ENCODE data around the gene IL16.

Gene IL16

DNA sequence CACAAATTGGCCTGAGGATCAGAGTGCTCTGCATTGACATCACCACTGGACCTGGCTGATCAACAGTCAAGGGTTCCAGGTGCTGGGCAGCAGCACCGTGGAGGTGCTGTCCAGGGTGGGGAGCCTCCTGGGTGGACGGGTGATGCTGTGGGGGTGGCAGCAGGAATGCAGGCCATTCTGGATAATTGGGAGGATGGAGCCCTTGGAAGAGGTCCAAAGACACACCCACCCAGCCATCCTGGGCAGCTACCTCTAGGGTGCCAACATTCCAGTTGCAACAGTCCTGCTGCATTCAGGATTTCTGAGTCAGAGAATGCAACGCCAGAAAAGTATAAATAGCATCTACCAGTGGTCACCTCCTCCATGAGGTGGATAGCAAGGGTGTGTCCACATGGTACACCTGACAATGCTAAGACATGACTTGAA is 100.5 kb downstream of the IL16 start:
- DNase-seq, result peak; percentile 99

DNA sequence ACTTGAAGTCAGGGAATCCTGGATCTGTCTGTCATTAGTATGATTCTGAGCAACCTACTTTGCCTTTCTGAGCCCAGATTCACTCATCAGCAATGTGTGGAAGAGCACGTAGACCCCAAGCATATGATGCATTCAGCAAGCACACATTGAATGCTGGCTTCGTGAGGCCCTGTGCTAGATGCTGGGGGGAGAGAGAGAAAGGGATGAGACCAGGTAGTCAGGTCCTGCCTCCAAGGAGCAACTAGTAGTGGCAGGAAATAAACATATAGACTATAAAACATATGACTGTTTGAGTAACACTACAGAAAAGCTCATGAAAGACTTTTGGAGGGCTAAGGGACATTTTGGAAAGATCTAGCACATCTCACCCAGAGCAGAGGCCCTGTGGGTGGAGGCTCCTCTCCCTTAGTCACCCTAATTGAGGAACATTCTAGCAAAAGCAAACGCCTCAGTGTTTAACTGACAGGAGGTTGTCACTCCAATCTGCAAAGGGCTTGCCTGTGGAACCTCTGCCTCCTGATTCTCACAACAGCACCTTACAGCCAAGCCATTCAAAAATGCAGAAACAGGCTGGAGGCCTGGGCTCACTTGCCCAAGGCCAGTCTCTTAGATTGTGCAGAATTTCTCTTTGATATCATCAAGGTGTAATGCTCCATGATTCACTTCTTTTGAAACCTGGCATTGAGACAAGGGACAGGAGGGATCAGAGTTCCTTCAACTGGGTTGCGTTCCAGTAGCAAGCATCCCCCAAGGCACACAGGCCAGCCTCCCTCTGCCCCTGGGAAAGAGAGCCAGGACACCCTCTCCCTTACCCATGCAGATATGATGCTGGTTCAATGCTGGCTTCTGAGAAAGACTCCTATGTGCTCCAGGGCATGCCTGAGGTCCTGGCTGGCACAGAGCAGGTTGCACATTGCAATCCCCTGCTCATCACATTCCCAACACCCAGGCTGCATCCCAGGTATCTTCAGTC is 101.2 kb downstream of the IL16 start:
- DNase-seq, result no peak

- no peak for DNase-seq
These were observed 101.9 kb downstream of the IL16 start for GRCh38 chr15:81298611-81299010.

GRCh38 chr15:81299156-81299555 is 102.5 kb downstream of the IL16 start:
- no peak for DNase-seq

DNA sequence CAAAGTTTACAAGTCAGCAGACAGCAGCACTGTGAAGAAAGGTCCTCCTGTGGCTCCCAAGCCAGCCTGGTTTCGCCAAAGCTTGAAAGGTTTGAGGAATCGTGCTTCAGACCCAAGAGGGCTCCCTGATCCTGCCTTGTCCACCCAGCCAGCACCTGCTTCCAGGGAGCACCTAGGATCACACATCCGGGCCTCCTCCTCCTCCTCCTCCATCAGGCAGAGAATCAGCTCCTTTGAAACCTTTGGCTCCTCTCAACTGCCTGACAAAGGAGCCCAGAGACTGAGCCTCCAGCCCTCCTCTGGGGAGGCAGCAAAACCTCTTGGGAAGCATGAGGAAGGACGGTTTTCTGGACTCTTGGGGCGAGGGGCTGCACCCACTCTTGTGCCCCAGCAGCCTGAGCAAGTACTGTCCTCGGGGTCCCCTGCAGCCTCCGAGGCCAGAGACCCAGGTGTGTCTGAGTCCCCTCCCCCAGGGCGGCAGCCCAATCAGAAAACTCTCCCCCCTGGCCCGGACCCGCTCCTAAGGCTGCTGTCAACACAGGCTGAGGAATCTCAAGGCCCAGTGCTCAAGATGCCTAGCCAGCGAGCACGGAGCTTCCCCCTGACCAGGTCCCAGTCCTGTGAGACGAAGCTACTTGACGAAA is 103.1 kb downstream of the IL16 start:
- DNase-seq, result no peak

DNA sequence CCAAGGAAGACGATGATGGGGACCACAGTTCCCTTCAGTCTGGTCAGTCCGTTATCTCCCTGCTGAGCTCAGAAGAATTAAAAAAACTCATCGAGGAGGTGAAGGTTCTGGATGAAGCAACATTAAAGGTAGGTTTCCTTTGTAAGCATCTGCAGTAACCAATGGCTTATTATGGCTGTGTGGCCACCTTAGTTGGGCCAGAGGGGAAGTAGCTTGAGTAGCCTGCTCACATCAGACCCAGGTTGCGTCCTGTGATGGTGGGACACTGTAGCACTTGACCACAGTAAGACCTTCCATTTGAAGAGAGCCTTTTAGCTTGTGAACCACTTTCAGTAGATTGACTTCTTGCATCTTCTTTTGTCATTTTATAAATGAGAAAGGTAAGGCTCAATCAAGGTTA is 104.7 kb downstream of the IL16 start:
- DNase-seq, result no peak

GRCh38 chr15:81301815-81302399 is 105.2 kb downstream of the IL16 start:
- DNase-seq, result no peak

GRCh38 chr15:81302701-81303109 is 106.0 kb downstream of the IL16 start:
- no peak for DNase-seq

DNA sequence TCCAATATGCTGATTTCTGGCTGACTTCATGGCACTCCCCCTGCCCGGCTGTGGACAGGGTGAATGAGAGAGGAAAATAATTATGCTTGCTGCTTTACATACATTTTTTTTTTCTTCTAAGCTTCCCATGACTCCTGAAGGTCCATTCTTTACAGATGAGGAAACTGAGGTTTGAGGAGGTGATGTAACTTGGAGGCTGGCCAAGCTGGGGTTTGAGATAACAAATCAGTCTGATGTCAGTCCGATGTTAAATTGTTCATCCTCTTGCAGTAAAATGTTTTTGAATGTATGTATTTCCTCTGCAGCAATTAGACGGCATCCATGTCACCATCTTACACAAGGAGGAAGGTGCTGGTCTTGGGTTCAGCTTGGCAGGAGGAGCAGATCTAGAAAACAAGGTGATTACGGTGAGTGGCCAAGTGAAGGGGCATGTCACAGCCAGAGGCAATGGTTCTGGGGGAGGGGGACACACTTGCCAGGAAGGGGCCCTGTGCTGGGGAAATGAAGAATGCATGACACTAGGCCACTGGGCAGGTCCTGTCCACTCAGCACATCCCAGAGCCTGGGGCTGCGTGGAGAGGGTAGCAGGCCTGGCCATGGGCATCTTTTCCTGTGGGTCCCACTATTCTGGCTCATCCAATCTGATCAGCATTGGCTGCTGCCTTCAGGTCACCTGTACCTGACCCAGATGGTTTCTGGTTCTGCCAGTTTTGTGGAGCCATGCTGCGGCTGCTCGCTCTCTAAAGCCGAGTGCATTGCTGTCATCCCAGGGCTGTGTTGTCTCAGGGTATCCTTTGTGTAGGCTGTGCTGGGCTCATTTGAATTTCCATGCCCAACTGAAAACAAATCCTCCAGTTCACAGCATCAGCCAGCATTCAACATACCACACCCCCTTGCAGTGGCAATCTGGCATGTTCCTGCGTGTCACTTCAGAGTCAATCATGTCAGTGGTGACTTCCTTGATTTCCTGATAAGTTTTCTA is 106.9 kb downstream of the IL16 start:
- no peak for DNase-seq

DNA sequence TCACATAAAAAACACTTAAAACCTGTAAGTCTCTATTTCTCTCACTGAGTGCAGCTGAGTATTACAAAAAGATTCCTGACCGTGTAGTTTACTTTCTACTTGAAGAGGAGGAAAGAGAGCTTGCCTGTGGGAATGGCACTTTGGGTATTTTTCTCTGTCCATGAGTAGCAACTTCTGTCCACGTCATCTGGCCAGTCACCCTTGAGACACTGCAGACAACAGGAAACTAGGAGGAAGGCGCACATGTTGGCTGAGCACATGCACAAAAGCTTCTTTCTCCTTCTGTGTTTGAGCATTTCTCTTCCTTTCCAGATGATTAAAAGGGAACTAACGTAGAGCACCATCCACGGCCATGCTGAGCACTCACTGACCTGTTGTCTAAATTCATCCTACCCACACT is 107.5 kb downstream of the IL16 start:
- no peak for DNase-seq

DNA sequence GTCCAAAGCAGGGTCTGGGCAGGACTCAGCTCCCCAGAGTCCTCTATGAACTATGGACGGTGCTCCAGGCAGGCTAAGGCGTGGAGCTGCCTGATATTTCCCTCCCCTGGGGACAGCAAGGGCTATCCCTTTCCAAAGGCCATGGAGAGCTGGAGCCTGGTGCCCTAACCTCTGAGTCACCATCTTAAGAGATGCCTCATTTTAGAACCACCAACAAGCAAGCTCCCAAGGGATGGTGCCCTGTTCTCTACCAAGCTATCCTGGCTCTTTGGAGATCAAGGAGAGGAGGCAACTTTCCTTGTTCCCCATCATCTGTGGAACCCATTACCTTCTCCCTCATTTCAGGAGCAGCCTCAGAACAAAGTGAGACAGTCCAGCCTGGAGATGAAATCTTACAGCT is 111.6 kb downstream of the IL16 start:
- DNase-seq, result no peak

DNA sequence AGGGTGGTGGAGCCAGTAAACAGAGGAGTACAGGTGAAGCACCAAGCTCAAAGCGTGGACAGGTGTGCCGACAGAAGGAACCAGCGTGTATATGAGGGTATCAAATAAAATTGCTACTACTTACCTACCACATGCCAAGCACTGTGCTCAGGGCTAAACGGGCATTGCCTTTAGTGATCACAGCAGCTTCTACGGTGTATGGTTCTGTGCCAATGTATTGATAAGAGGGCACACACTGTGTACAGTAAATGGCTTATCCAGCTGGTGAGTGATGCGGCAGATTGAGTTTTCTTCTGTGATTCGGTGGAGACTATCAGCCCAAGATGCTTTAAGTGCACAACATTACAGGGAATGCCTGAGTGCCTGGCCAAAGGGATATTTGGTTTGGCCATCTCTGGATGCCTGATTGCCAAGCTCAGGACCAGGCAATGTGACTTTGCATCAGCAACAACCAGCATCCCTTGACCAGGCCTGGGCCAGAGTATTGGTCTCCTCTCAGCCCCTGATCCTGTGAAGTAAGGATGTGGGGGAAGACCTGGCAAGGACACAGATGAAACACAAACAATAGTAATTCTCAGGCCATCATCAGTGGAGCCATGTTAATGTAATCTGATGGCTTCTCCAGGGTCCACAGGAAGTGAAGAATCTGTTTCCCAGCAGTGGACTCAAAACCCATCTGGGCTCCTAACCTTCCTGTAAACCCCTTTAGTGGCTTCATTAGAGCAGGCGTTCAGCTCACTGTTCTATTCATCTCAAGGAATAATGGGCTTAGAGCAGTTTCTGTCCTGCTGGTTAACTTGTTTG is 113.2 kb downstream of the IL16 start:
- DNase-seq, result no peak

DNA sequence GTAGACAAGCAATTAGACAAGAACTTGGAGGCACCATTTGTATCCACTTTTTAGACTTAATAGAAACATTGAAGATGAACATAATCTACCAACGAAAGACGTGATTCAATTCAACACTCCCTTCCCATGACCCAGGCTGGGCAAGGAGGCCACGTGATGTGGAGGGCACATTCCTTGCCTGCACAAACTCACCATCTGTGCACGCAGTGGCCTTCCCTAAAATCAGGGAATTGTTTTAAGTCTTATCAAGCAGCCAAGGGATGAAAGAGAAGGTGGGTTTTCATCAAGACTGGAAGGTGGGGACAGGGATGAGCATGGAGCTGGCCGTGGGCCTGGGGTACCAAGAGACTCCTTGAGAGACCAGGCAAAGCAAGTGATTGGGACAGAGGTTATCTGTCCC is 113.8 kb downstream of the IL16 start:
- DNase-seq, result no peak

DNA sequence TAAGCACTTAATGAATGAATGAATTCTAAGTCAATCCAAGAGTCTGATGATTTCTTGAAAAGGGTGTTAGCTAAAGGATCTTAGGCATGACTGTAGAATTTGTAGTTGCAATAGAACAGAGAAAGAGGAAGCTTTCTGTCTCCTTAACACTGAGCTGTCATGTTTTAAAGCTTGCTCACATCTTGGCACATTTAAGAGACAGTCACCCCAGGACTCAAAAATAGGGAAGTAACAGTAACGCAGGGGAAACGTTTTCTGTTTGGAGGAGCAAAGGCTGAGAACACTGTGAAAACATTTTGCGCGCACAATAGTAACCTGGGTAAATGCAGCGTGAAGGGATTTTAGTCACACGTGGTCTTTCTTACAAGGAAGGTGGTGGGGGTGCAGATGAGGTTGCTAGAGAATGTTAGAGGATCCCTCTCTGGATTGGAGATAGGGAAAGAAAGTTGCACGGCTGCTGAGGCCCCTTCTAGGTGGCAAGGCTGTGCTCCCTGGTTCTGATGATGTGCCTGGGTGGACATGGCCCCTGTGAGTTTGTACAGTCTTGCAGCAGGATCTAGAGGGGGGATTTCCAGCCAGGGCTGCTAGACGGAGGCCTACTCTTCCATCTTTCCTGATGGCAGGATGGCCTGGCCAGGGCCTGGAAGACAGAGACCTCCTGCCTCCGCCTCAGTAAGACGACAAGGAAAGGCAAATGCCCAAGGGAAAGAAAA is 115.2 kb downstream of the IL16 start:
- no peak for DNase-seq

- DNase-seq, result peak; percentile 100
These were observed 116.3 kb downstream of the IL16 start for GRCh38 chr15:81312790-81313543.

- DNase-seq, result peak; percentile 43
These were observed 117.0 kb downstream of the IL16 start for GRCh38 chr15:81313686-81314085.

DNA sequence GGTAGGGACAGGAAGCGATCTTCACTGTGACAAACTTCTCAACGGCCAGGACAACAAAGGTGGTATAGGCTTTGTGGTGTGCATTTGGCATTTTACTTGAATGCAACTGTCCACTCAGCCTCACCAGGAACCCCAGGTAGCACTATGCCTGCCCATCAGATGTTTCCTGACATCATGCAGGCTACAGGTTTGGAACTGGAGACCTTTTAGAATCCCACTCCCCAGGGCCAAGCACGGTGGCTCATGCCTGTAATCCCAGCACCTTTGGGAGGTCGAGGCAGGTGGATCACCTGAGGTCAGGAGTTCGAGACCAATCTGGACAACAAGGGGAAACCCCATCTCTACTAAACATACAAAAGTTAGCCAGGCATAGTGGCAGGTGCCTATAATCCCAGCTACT is 117.7 kb downstream of the IL16 start:
- DNase-seq, result no peak

DNA sequence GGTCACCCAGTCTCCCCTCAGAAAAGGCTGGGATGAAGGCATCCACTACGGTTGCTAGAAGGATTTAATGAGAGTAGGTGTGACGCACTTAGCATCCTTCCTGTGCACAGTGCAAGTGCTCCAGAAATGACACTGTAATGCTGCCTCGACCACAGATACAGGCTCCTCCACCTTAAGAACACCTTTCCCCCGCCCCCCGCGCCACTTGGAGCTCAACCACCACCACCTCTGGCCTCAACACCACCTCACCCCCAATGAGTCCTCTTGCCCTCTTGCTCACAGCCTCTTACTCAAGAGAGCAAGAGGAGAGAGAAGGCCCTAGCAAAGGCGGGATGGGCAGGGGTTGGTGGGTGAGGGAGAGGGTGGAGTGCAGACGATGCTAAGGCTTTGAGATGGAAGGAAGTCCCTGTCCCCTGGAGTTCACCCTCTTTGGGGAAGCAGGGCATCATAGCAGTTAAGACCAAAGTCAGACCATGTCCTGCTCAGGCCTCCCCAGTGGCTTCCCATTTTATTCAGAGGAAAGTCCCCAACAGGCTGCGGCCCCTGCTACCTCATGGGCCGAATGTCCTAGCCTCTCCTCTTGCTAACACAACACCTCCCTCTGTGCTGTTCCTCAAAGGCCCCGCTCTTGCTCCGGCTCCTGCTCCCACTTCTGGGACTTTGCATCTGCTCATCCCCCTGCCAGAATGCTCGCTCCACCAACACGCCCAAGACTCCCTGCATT is 118.9 kb downstream of the IL16 start:
- no peak for DNase-seq

DNA sequence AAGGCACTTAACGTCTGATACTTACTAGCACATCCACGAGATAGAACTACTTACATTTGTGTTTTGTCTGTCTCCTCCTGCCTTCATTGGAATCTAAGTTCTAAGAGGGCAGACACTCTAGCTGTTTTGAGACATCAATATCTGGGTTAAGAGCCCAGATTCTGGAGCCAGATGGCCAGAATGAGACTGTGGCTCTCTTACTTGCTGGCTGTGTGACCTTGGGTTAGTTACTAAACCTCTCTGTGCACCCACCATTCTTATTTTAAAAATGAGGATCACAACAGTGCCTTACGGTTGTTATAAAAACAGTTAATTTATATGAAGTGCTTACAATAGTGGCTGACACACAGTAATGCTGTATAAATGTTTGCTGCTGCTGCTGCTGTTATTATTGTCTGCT is 119.6 kb downstream of the IL16 start:
- no peak for DNase-seq

DNA sequence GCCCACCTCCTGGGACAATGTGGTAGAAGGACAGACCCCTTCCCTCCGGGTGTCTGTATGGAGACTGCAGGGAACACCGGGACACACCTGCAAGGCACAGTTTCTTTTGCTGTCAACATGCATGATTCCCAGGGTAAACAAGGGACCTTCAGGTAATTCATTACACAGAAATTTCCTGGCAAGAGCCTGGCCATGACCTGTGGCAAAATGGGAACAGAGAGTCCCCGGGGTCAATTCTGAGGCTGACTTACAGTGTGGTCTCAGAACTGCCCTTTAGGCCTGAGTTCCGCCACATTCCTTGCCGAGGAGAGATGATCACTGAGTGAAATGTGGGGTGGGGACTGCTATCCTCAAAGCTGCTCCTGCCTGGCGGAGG is 121.0 kb downstream of the IL16 start:
- DNase-seq, result no peak
